HepG2 (cell line): Measurements from ENCODE around the gene PGA5. TPM values are rescaled to one million over a fixed set of nuclear protein-coding genes. Genes with fewer than 3 reads are reported as not detected.

Experiments used
- ATAC-seq: fragments of 200-7000 bp; cut with Tn5 transposase; 3 replicates; pipeline ENCODE4 v1.9.1; 2020; ENCODE audit warnings: mild to moderate bottlenecking, moderate library complexity
- BruUV-seq: library from RNA; stranded (reverse); fragments of 400-500 nt; replicated peaks from 2 replicates; lab custom pipeline; 2021; lab: Mats Ljungman, UMichigan
- CTCF ChIA-PET: fragments of 300-600 bp; formaldehyde crosslinking; extraction: SDS; loops from one replicate; lab custom pipeline; 2021; ENCODE audit warnings: low total read pairs, inconsistent platforms, low intra/inter-chr PET ratio; lab: Yijun Ruan, JAX
- POLR2A ChIA-PET: fragments of 350-600 bp; sonication (Branson Sonifier 250); formaldehyde crosslinking; loops from one replicate; lab custom pipeline; 2020; ENCODE audit warnings: antibody characterized with exemption, inconsistent platforms; lab: Yijun Ruan, JAX
- DNase-seq: peaks from one replicate; pipeline ENCODE4 v3.0.0-alpha.2; 2015; ENCODE audit warnings: low spot score
- FAIRE-seq: peaks from 3 replicates; lab custom pipeline; 2011; peaks lifted over from hg19 to GRCh38; lab: Jason Lieb, UNC
- H2AFZ ChIP-seq: one replicate; pipeline ENCODE4 v1.6.1; 2011; ENCODE audit warnings: low read length, inconsistent platforms
- H3K27ac ChIP-seq: fragments of 300-600 bp; 3 replicates; pipeline ENCODE4 v1.8.0; 2011; ENCODE audit warnings: mixed run types, mild to moderate bottlenecking, mixed read lengths, low read length, inconsistent platforms; ENCODE audit not compliant: insufficient read depth; ENCODE audit errors: extremely low read length
- H3K27me3 ChIP-seq, 2 experiments: fragments of 200-600 bp in 1 of 2; 2 replicates in 1 of 2; 3 replicates in 1 of 2; pipeline versions ENCODE4 v1.6.0 to v1.8.0; 2011; ENCODE audit warnings: low read length in 2 of 2, mild to moderate bottlenecking in 2 of 2, moderate library complexity in 2 of 2, inconsistent platforms in 1 of 2; ENCODE audit not compliant: insufficient read depth in 2 of 2, control insufficient read depth in 1 of 2
- H3K36me3 ChIP-seq, 2 experiments: fragments of 200-600 bp in 1 of 2; replicated peaks in 1 of 2; 2 replicates in 1 of 2; 3 replicates in 1 of 2; pipeline versions ENCODE4 v1.5.1 to v1.8.0; 2011; ENCODE audit warnings: low read length in 2 of 2, inconsistent platforms in 1 of 2; ENCODE audit not compliant: insufficient read depth in 2 of 2, control insufficient read depth in 1 of 2
- H3K4me1 ChIP-seq: 2 replicates; pipeline ENCODE4 v1.5.1; 2012; ENCODE audit warnings: low read length, inconsistent platforms; ENCODE audit not compliant: insufficient read depth
- H3K4me2 ChIP-seq: 2 replicates; pipeline ENCODE4 v1.6.0; 2011; ENCODE audit warnings: low read depth, low read length, inconsistent platforms
- H3K4me3 ChIP-seq, 3 experiments: fragments of 200-600 bp in 1 of 3; sonication (generic), shearing (Covaris generic) in 1 of 3; replicated peaks in 1 of 3; 2 replicates each; pipeline ENCODE4 v1.5.1; 2011 to 2016; ENCODE audit warnings: low read length in 3 of 3, inconsistent platforms in 2 of 3, low read depth in 2 of 3, mild to moderate bottlenecking in 2 of 3, control low read depth in 1 of 3, mixed read lengths in 1 of 3; ENCODE audit not compliant: insufficient read depth in 1 of 3
- H3K79me2 ChIP-seq: one replicate; pipeline ENCODE4 v1.6.1; 2011; ENCODE audit warnings: low read length, inconsistent platforms; ENCODE audit not compliant: insufficient read depth
- H3K9ac ChIP-seq: 2 replicates; pipeline ENCODE4 v1.6.0; 2011; ENCODE audit warnings: mild to moderate bottlenecking, low read depth, low read length, inconsistent platforms; ENCODE audit not compliant: insufficient read depth
- H3K9me3 ChIP-seq: 2 replicates; pipeline ENCODE4 v1.5.1; 2012; ENCODE audit warnings: mild to moderate bottlenecking, low read length
- H4K20me1 ChIP-seq: 2 replicates; pipeline ENCODE4 v1.6.0; 2011; ENCODE audit warnings: inconsistent platforms, mild to moderate bottlenecking, low read length, moderate library complexity; ENCODE audit not compliant: insufficient read depth
- AKAP8 ChIP-seq: sonication (generic); formaldehyde crosslinking; IDR thresholded peaks from 2 replicates; pipeline ENCODE4 v1.5.1; 2020; ENCODE audit warnings: mild to moderate bottlenecking, missing genetic modification reagents
- ERF ChIP-seq: IDR thresholded peaks from 2 replicates; pipeline ENCODE4 v1.6.1; 2018; ENCODE audit warnings: missing biosample characterization, missing genetic modification reagents
- JARID2 ChIP-seq: sonication (generic); formaldehyde crosslinking; IDR thresholded peaks from 2 replicates; pipeline ENCODE4 v1.8.1; 2023; ENCODE audit warnings: missing genetic modification reagents, inconsistent platforms; ENCODE audit not compliant: insufficient replicate concordance
- KLF15 ChIP-seq: sonication (generic); formaldehyde crosslinking; IDR thresholded peaks from 2 replicates; pipeline ENCODE4 v1.8.1; 2023; ENCODE audit warnings: borderline replicate concordance, mild to moderate bottlenecking, inconsistent platforms, missing genetic modification reagents, mixed read lengths
- NFYB ChIP-seq: sonication (generic); formaldehyde crosslinking; IDR thresholded peaks from 2 replicates; pipeline ENCODE4 v1.4.0; 2020; ENCODE audit warnings: missing genetic modification reagents
- RARG ChIP-seq: sonication (generic); formaldehyde crosslinking; IDR thresholded peaks from 2 replicates; pipeline ENCODE4 v1.4.0; 2020; ENCODE audit warnings: low read depth, mild to moderate bottlenecking, missing genetic modification reagents
- ZBTB43 ChIP-seq: sonication (generic); formaldehyde crosslinking; conservative IDR thresholded peaks from 2 replicates; pipeline ENCODE4 v1.4.0; 2020; ENCODE audit warnings: missing genetic modification reagents
- ZMYM4 ChIP-seq: sonication (generic); formaldehyde crosslinking; IDR thresholded peaks from 2 replicates; pipeline ENCODE4 v1.8.1; 2023; ENCODE audit warnings: mild to moderate bottlenecking, missing genetic modification reagents
- ZNF317 ChIP-seq: sonication (generic); formaldehyde crosslinking; IDR thresholded peaks from 2 replicates; pipeline ENCODE4 v1.5.0; 2020; ENCODE audit warnings: mild to moderate bottlenecking, missing genetic modification reagents
- ZNF33B ChIP-seq: sonication (generic); formaldehyde crosslinking; IDR thresholded peaks from 2 replicates; pipeline ENCODE4 v1.5.1; 2020; ENCODE audit warnings: mild to moderate bottlenecking, missing genetic modification reagents
- ZNF432 ChIP-seq: sonication (generic); formaldehyde crosslinking; IDR thresholded peaks from 2 replicates; pipeline ENCODE4 v1.5.0; 2020; ENCODE audit warnings: missing genetic modification reagents, mild to moderate bottlenecking, borderline replicate concordance
- ZNF513 ChIP-seq: sonication (generic); formaldehyde crosslinking; conservative IDR thresholded peaks from 2 replicates; pipeline ENCODE4 v1.5.0; 2020; ENCODE audit warnings: missing genetic modification reagents
- ZNF703 ChIP-seq: sonication (generic); formaldehyde crosslinking; IDR thresholded peaks from 2 replicates; pipeline ENCODE4 v1.5.1; 2020; ENCODE audit warnings: missing genetic modification reagents, mild to moderate bottlenecking, moderate library complexity, borderline replicate concordance
- ZNF841 ChIP-seq: sonication (generic); formaldehyde crosslinking; IDR thresholded peaks from 2 replicates; pipeline ENCODE4 v1.8.1; 2023; ENCODE audit warnings: missing genetic modification reagents, borderline replicate concordance
- WGBS: methylation state at CpG from one replicate; pipeline ENCODE4 v1.1.6; 2017; ENCODE audit warnings: low lambda C conversion rate; 5-methylcytosine and 5-hydroxymethylcytosine counted together
- in situ Hi-C: cut with HindIII; loops from 2 replicates; pipeline ENCODE4 v1.10.0; 2017; ENCODE audit warnings: low pct_unique_long_range_greater_than_20kb; ENCODE audit not compliant: extremely low pct_ligation_motif_present
- intact Hi-C: fragments of 100-400 bp; cut with micrococcal nuclease; formaldehyde crosslinking; loops from one replicate; pipeline ENCODE4 v1.10.0; 2022; ENCODE audit not compliant: unreplicated experiment
- polyA plus RNA-seq, 8 experiments: library from polyadenylated mRNA; depleted of rRNA in 3 of 8; stranded (reverse) in 7 of 8; unstranded in 1 of 8; fragments of >200 nt; fragmentation: Illumina TruSeq in 4 of 8; extraction: Trizol in 4 of 8; gene quantifications; 2 replicates each; pipeline versions ENCODE4 v1.2.1 to v1.2.3, GENCODE V29; 2011 to 2016; ENCODE audit warnings: low read depth in 4 of 8, missing spikeins in 1 of 8, mixed read lengths in 1 of 8; ENCODE audit not compliant: insufficient read depth in 1 of 8
- total RNA-seq, 5 experiments: library from RNA; depleted of rRNA; stranded (reverse); fragments of >200 nt; fragmentation: Illumina TruSeq; extraction: Trizol; gene quantifications; 2 replicates each; pipeline ENCODE4 v1.2.3, GENCODE V29; 2016; ENCODE audit warnings: low read depth in 1 of 5

PGA5 gene
- total and polyA plus RNA-seq, 2 of the 13 experiments (the other 11 are each of a cell fraction or from before 2014, with no cell fraction given): not detected

GRCh38 chr11:61193596-61193995 lies 47.4 kb upstream of the PGA5 start (continued):
- no peak for TF ChIP-seq AKAP8 (CRISPR knock-in tag)
- no peak for TF ChIP-seq RARG

- TF ChIP-seq ZNF432 (CRISPR knock-in tag): no peak
- TF ChIP-seq ZNF33B (CRISPR knock-in tag): no peak
- TF ChIP-seq ZNF841: no peak
- TF ChIP-seq ZNF317 (CRISPR knock-in tag): no peak
- TF ChIP-seq JARID2 (CRISPR knock-in tag): no peak
- no peak for TF ChIP-seq ZBTB43 (CRISPR knock-in tag)
- no peak for TF ChIP-seq ZNF513
- TF ChIP-seq NFYB (CRISPR knock-in tag): no peak
- TF ChIP-seq ZNF703 (CRISPR knock-in tag): no peak
- no peak for TF ChIP-seq ZMYM4 (CRISPR knock-in tag)
- TF ChIP-seq KLF15 (CRISPR knock-in tag): no peak
- no peak for TF ChIP-seq ERF (CRISPR knock-in tag)
- ATAC-seq: no peak; the same call in 2 of the 3 replicates
- no TSS peak for BruUV-seq
- DNase-seq: no peak
- Histone ChIP-seq H3K4me1 (no peaks in the 10 kb centered on the region), H3K27me3 (peaks cover 2 to 22% of the 10 kb centered on the region in 2 experiments; a peak in 1 of 5 replicates), H3K9ac (no peak overlapping the region), H4K20me1 (no peaks in the 10 kb centered on the region), H2AFZ (no peak overlapping the region), H3K4me2 (no peak overlapping the region), H3K79me2 (no peaks in the 10 kb centered on the region), H3K4me3 (no peak overlapping the region), H3K27ac (no peak overlapping the region), H3K9me3 (0 out of 2 replicates have a peak, but pooled peaks cover 6% of the 10 kb centered on the region), H3K36me3 (no peaks in the 10 kb centered on the region)
- in situ Hi-C loops: no loop called here
- FAIRE-seq: no peak
- WGBS: 19% methylated on average over 8 of the region's 12 CpGs
- CTCF ChIA-PET: no interaction called here
- intact Hi-C loops: no loop called here
- POLR2A ChIA-PET: no interaction called here
Measured at GRCh38 chr11:61194169-61194671, 46.8 kb upstream of the PGA5 start.
